Measurements from ENCODE around the gene CADPS2. TPM values are rescaled to one million over a fixed set of nuclear protein-coding genes. Genes with fewer than 3 reads are reported as not detected.

The CADPS2 gene
- polyA plus RNA-seq, 1 donor, result 15.1 TPM

DNA sequence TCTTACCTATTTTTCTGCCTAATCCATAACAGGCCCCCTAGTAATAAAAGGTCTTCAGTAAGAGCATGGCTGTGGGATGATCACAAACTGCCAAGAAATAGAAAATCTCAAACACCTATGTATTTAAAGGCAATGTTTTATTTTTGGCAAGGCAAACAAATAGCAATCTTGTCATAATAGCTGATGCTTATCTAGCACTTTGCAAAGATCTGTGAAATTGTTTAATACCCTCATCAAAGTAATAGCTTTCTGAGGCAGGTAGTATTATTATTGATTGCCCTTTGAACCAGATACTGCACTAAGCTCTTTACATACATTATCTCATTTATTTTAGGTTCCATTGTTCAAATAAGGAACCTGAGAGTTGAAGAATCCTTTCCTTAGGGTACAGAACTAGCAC lies 1.6 kb upstream of the CADPS2 start:
- no peak overlapping the region for H3K27ac ChIP-seq (ENCODE audit: low read length)
- no peak overlapping the region for H3K4me3 ChIP-seq (ENCODE audit: low read length)
- H3K4me1 ChIP-seq (ENCODE audit: control insufficient read depth, insufficient read depth, low read length), result peaks cover 9% of the 10 kb centered on the region
- H3K36me3 ChIP-seq (ENCODE audit: control insufficient read depth, insufficient read depth, low read length), result no peaks in the 10 kb centered on the region
- H3K27me3 ChIP-seq (ENCODE audit: control insufficient read depth, insufficient read depth, low read length), result no peaks in the 10 kb centered on the region
- no peaks in the 10 kb centered on the region for H3K9me3 ChIP-seq (ENCODE audit: control insufficient read depth, low read depth, low read length)
- DNase-seq, result no peak

DNA sequence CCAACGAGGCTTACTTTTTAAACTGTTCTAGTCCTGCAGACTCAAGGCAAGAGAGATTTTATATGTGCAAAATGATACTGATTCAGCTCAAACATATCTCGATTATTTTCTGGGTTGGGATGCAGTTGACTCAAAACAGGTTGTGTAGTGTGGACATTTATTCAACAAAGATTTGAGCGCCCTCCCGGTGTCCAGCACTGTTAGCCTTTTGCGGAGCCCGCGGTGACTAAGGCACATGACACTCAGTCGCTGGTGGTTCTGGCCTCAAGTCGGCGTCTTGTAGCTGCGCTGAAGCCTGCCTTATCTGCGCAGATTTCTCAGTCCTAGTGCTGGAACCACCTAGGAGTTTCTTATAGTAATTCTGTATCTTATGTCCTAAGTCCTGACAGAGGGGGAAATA lies 938 bp upstream of the CADPS2 start:
- no CpG with 5 or more reads among the region's 12 CpGs for WGBS (ENCODE audit: insufficient coverage, low lambda C conversion rate)

DNA sequence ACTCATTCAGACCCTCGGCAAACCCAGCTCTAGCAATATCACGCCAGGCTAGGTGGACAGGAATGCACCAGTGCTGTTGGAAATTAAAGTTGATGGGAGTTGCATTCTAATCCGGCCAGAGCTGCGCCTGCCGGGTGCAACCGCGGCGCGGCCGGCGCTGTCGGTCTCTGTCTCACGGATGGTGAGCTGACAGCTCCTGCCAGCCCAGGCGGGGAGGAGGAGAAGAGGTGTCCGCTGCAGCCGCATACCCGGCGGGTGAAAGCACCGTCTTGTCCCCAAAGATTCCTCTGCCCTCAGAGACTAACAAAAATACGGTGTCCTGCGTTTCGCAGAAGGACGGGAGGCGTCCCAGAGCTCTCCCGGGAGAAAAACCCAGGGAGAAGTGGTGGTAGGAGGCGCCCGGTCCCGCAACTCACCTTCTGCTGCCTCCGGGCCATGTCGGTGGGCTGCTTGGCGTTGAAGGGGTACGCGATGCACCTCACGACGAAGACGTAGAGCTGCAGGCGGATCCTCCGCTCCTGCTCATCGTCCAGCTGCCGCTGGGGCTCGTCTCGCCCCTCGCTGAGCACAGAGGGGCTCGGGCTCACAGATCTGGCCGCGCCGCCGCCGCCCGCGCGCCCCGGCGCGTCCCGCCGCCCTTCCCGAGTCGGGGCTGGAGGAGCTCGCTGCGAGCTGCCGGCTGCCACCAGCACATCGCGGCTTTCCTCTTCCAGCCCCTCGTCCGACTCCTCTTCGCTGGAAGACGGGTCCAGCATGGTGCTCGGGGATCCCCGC lies 490 bp downstream of the CADPS2 start:
- Histone ChIP-seq H3K27me3 (ENCODE audit: control insufficient read depth, insufficient read depth, low read length) (no peaks in the 10 kb centered on the region), H3K4me3 (ENCODE audit: low read length) (peak overlapping the region; percentile 89), H3K9me3 (ENCODE audit: control insufficient read depth, low read depth, low read length) (no peaks in the 10 kb centered on the region), H3K36me3 (ENCODE audit: control insufficient read depth, insufficient read depth, low read length) (no peaks in the 10 kb centered on the region), H3K4me1 (ENCODE audit: control insufficient read depth, insufficient read depth, low read length) (peaks cover 9% of the 10 kb centered on the region), H3K27ac (ENCODE audit: low read length) (peak overlapping the region; percentile 76)
- peak in 1 of 2 donors; percentile 12 for DNase-seq
- WGBS (ENCODE audit: insufficient coverage, low lambda C conversion rate), result no CpG with 5 or more reads among the region's 70 CpGs

More for the DNA sequence above, 938 bp upstream of the CADPS2 start:
- Histone ChIP-seq H3K4me1 (ENCODE audit: control insufficient read depth, insufficient read depth, low read length) (peaks cover 9% of the 10 kb centered on the region), H3K4me3 (ENCODE audit: low read length) (peak overlapping the region; percentile 89), H3K36me3 (ENCODE audit: control insufficient read depth, insufficient read depth, low read length) (no peaks in the 10 kb centered on the region), H3K9me3 (ENCODE audit: control insufficient read depth, low read depth, low read length) (no peaks in the 10 kb centered on the region), H3K27me3 (ENCODE audit: control insufficient read depth, insufficient read depth, low read length) (no peaks in the 10 kb centered on the region), H3K27ac (ENCODE audit: low read length) (peak overlapping the region; percentile 59)
- peak; percentile 48 to 78 for DNase-seq

DNA sequence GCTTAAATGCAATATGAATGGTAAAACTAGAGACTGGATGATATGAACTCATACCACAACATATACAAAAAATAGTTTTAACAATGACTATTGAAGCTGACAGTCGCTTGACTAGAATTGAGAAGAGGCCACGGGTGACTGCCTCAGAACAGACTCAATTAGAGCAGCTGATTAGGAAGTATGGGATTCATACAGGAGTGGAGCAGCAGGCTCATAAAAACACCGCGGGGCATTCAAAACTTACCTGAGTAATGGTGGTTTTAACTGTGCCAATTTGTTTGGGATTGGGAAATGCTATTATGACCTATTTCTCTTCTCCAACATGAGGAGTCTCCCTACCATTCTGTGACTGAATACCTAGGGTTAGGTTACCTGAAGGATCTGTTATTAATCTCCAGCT lies 2.1 kb downstream of the CADPS2 start:
- no CpG with 5 or more reads among the region's 4 CpGs for WGBS (ENCODE audit: insufficient coverage, low lambda C conversion rate)
- no peaks in the 10 kb centered on the region for H3K27me3 ChIP-seq (ENCODE audit: control insufficient read depth, insufficient read depth, low read length)
- peaks cover 9% of the 10 kb centered on the region for H3K4me1 ChIP-seq (ENCODE audit: control insufficient read depth, insufficient read depth, low read length)
- H3K4me3 ChIP-seq (ENCODE audit: low read length), result no peak overlapping the region
- H3K36me3 ChIP-seq (ENCODE audit: control insufficient read depth, insufficient read depth, low read length), result no peaks in the 10 kb centered on the region
- DNase-seq, result no peak
- H3K9me3 ChIP-seq (ENCODE audit: control insufficient read depth, low read depth, low read length), result no peaks in the 10 kb centered on the region
- H3K27ac ChIP-seq (ENCODE audit: low read length), result no peak overlapping the region

DNA sequence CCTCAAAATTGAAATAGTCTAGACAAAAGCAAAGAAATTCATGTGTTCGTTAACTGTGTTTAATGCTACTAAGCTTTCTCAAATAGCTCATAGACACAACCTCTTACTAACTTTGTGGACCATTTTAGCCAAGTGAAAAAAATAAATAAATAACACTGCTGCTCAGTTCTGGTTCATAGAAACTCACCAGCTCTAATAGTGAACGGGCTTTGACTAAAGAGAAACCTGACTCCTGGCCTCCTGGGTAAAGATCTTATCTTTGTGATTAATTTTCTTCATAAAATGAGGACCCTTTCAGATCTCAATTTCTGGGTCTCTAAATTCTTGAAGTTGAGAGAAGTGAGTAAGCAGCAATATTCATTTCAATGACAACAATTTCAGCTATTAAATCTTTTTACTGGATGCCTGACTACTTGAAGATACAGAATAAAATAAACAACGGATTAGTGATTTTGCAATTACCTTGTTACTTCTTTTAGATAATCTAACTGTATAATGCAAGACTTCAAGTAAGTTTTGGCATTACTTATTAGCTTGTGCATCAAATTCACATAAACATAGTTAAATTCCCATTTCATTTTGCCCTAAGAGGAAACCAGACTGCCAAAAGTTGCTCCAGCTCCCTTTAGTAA lies 3.1 kb downstream of the CADPS2 start:
- no peak overlapping the region for H3K27ac ChIP-seq (ENCODE audit: low read length)
- H3K27me3 ChIP-seq (ENCODE audit: control insufficient read depth, insufficient read depth, low read length), result no peaks in the 10 kb centered on the region
- WGBS (ENCODE audit: insufficient coverage, low lambda C conversion rate), result 94% methylated on average over 2 of the region's 3 CpGs
- DNase-seq, result no peak
- H3K36me3 ChIP-seq (ENCODE audit: control insufficient read depth, insufficient read depth, low read length), result no peaks in the 10 kb centered on the region
- H3K4me1 ChIP-seq (ENCODE audit: control insufficient read depth, insufficient read depth, low read length), result peaks cover 9% of the 10 kb centered on the region
- H3K9me3 ChIP-seq (ENCODE audit: control insufficient read depth, low read depth, low read length), result no peaks in the 10 kb centered on the region
- H3K4me3 ChIP-seq (ENCODE audit: low read length), result no peak overlapping the region

DNA sequence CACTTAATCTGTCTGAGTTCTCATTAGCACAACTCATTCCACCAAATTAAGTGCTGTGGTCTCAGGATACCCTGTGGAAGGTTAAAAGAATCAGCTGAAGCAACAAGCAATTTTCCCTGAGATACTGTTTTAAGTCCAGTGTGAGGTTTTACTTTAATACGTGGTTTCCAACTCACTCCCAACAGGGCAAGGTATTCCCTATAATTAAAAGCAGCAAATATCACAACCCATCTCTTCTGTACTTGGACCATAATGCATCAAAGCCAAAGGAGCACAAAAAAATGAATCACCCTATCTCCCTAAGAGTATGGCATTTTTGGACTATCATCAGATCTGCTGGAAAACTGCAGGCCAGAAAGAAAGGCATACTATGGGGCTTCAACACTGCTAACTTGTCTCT lies 4.9 kb downstream of the CADPS2 start:
- peaks cover 5% of the 10 kb centered on the region for H3K4me1 ChIP-seq (ENCODE audit: control insufficient read depth, insufficient read depth, low read length)

DNA sequence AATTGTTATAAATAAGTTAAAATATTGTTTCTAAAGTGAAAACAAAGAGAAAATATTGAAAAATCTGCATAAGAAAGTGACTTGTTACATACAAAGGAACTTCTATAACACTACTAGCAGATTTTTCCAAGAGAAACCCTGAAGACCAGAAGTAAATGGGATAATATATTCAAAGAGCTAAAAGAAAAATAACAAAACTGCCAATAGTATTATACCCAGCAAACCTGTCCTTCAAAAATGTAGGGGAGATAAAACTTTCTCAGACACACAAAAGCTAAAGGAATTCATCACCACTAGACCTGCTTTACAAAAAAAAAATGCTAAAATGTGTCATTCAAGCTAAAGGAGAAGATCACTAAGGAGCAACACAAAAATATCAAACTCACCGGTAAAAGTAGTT lies 17.0 kb downstream of the CADPS2 start:
- Histone ChIP-seq H3K27me3 (ENCODE audit: control insufficient read depth, insufficient read depth, low read length) (no peaks in the 10 kb centered on the region), H3K4me3 (ENCODE audit: low read length) (no peak overlapping the region), H3K4me1 (ENCODE audit: control insufficient read depth, insufficient read depth, low read length) (no peaks in the 10 kb centered on the region), H3K9me3 (ENCODE audit: control insufficient read depth, low read depth, low read length) (peaks cover 14% of the 10 kb centered on the region), H3K36me3 (ENCODE audit: control insufficient read depth, insufficient read depth, low read length) (no peaks in the 10 kb centered on the region), H3K27ac (ENCODE audit: low read length) (no peak overlapping the region)
- 100% methylated on average over 1 of the region's 1 CpG for WGBS (ENCODE audit: insufficient coverage, low lambda C conversion rate)
- no peak for DNase-seq

More for the DNA sequence above, 4.9 kb downstream of the CADPS2 start:
- no peak overlapping the region for H3K27ac ChIP-seq (ENCODE audit: low read length)
- no peak overlapping the region for H3K4me3 ChIP-seq (ENCODE audit: low read length)
- no peak for DNase-seq
- no CpG with 5 or more reads among the region's 1 CpG for WGBS (ENCODE audit: insufficient coverage, low lambda C conversion rate)
- H3K36me3 ChIP-seq (ENCODE audit: control insufficient read depth, insufficient read depth, low read length), result no peaks in the 10 kb centered on the region
- no peaks in the 10 kb centered on the region for H3K9me3 ChIP-seq (ENCODE audit: control insufficient read depth, low read depth, low read length)
- no peaks in the 10 kb centered on the region for H3K27me3 ChIP-seq (ENCODE audit: control insufficient read depth, insufficient read depth, low read length)

DNA sequence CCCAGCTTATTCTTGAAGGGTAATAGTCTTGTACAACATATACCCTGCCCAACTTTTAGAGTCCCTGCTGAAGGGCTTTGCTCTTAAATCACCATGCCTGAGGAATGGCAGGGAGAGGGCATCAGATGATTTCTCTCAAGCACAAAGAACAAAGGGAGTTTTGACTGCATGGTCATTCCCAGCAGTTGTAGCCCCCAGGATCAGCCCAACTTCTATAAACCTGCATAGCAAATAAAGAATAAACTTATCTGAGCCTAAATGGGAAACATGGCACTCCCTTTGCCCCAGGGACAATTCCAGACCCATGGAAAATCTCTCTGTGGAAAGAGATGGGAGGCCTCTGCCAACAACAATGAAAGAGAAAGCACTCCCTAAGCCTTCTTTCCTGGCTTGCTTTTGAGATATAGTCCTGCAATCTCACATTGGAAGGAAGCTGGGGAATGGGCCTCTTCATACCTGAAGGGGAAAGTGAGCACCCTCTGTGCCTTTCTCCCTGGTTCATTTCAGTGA lies 18.7 kb downstream of the CADPS2 start:
- no peaks in the 10 kb centered on the region for H3K4me1 ChIP-seq (ENCODE audit: control insufficient read depth, insufficient read depth, low read length)
- no peaks in the 10 kb centered on the region for H3K36me3 ChIP-seq (ENCODE audit: control insufficient read depth, insufficient read depth, low read length)
- no peaks in the 10 kb centered on the region for H3K27me3 ChIP-seq (ENCODE audit: control insufficient read depth, insufficient read depth, low read length)

DNA sequence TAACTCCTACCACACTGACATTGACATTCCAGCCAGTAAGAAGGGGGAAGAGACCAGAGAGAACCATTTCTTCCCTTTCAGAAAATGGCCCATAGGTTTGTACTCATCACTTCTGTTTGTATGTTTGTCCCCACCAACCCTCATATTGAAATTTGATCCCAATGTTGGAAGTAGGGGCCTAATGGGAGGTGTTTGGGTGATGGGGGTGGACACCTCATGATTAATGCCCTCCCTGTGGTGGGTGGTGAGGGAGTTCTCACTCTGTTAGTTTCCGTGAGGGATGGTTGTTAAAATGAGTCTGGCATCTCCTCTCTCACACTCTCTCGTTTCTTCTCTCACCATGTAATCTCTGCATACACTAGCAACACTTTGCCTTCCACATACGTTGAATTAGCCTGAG lies 21.4 kb downstream of the CADPS2 start:
- Histone ChIP-seq H3K36me3 (ENCODE audit: control insufficient read depth, insufficient read depth, low read length) (no peaks in the 10 kb centered on the region), H3K9me3 (ENCODE audit: control insufficient read depth, low read depth, low read length) (peaks cover 10% of the 10 kb centered on the region), H3K4me3 (ENCODE audit: low read length) (no peak overlapping the region), H3K27ac (ENCODE audit: low read length) (no peak overlapping the region), H3K4me1 (ENCODE audit: control insufficient read depth, insufficient read depth, low read length) (no peaks in the 10 kb centered on the region), H3K27me3 (ENCODE audit: control insufficient read depth, insufficient read depth, low read length) (no peaks in the 10 kb centered on the region)
- DNase-seq, result no peak
- 67% methylated on average over 1 of the region's 3 CpGs for WGBS (ENCODE audit: insufficient coverage, low lambda C conversion rate)

More for the DNA sequence above, 18.7 kb downstream of the CADPS2 start:
- Histone ChIP-seq H3K27ac (ENCODE audit: low read length) (no peak overlapping the region), H3K9me3 (ENCODE audit: control insufficient read depth, low read depth, low read length) (peaks cover 14% of the 10 kb centered on the region), H3K4me3 (ENCODE audit: low read length) (no peak overlapping the region)
- DNase-seq, result no peak

DNA sequence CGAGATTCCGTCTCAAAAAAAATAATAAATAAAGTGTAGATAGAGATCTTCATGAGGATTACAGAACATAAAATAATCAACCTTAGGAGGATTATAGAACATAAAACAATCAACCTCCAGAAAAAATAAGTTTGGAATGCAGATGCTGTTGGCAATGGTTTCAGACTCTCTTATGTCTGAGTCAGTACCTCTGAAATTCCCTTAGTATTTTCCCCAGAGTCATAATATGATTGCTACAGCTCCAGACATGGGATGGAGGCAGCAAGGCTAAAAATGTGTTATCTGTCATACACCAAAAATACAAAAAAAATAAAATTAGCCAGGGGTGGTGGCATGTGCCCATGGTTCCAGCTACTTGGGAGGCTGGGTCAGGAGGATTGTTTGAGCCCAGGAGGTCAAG lies 22.2 kb downstream of the CADPS2 start:
- H3K36me3 ChIP-seq (ENCODE audit: control insufficient read depth, insufficient read depth, low read length), result no peaks in the 10 kb centered on the region
- H3K27me3 ChIP-seq (ENCODE audit: control insufficient read depth, insufficient read depth, low read length), result no peaks in the 10 kb centered on the region
- DNase-seq, result no peak
- H3K4me3 ChIP-seq (ENCODE audit: low read length), result no peak overlapping the region
- no peak overlapping the region for H3K27ac ChIP-seq (ENCODE audit: low read length)
- peaks cover 6% of the 10 kb centered on the region for H3K9me3 ChIP-seq (ENCODE audit: control insufficient read depth, low read depth, low read length)
- H3K4me1 ChIP-seq (ENCODE audit: control insufficient read depth, insufficient read depth, low read length), result no peaks in the 10 kb centered on the region
- 94% methylated on average over 2 of the region's 2 CpGs for WGBS (ENCODE audit: insufficient coverage, low lambda C conversion rate)

DNA sequence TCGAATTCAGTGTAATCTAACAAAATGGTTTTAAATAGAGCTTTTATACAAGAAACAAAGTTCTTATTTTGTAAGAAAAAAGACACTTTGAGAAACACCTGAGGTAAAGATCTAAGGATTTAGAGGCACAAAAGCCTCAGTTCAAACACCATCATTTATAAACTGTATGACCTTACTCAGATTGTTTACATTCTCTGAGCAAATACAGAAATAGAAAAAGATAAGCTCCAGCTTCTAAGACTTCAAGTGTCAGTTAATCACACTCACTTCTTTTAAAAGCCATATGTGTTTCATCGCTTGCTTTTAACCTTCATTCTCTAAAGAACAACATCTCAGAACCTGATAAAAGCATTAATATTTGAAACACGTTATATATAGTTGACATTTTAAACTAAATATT lies 27.9 kb downstream of the CADPS2 start:
- Histone ChIP-seq H3K27ac (ENCODE audit: low read length) (no peak overlapping the region), H3K27me3 (ENCODE audit: control insufficient read depth, insufficient read depth, low read length) (no peaks in the 10 kb centered on the region), H3K36me3 (ENCODE audit: control insufficient read depth, insufficient read depth, low read length) (no peaks in the 10 kb centered on the region), H3K4me3 (ENCODE audit: low read length) (no peak overlapping the region), H3K4me1 (ENCODE audit: control insufficient read depth, insufficient read depth, low read length) (no peaks in the 10 kb centered on the region), H3K9me3 (ENCODE audit: control insufficient read depth, low read depth, low read length) (no peaks in the 10 kb centered on the region)
- WGBS (ENCODE audit: insufficient coverage, low lambda C conversion rate), result 33% methylated on average over 2 of the region's 3 CpGs
- DNase-seq, result no peak

All from large intestine (tissue), 3 donors.